ENCODE results near the gene HIPK3.

Gene HIPK3

DNA sequence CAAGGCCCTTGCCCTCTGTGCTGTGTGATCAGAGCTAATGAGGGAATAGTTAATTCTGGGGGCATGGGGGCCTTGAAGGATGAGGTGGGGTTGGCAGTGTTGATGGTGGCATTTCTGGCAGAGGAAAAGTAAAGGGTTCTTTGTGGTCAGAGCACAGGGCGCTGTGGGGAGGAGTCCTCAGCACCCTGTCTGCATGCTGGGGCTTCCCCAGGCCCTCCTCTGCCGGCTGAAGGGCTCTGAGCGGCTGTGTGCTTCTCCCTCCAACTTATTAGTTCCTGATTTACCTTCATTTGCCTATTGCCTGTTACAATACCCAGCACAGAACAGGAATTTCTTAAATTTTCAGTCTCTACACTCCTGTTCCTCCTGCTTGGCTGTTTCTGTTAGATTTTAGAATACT is 122.8 kb downstream of the HIPK3 start:
- TF ChIP-seq CTCF (conservative IDR thresholded peaks at IDR 0.05) = no peak
- H3K27ac ChIP-seq = no peak overlapping the region

DNA sequence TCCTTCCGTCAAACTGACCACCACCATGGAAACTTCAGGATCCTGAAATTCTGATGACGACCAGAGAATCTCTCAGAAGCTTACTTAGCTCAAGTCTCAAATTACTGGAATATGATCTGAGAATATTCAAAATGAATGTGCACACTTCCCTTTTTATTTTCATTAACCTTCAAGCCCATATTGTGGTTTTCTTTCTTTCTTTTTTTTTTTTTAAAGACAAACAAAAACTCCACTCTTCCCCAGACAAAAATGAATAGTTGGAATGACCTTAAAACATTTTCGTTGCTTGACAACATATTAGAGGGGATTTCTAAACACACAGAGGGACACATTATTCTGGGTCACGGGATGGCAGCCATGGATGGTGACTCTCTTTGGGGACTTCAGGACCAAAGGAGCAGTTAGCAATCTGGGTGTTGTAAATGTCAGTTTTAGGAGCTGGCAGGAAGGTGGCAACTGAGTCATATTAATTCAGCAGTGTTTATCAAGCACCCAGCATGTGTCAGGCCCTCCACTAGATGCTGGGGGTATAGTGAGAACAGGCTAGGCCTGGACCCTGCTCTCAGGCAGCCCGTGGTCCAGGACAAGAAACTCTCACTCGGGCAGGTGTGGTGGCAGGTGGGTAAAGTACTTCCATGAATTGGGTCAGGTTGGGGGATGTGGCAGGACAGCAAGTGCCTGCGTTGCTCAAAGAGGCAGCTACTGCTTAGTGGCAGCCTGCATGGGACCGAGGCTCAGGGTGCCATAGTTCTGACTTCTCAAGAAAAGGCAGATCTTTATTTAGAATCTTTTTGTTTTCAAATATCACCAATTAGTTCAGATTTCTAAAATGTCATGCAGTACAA is 126.1 kb downstream of the HIPK3 start:
- H3K27ac ChIP-seq = no peak overlapping the region
- TF ChIP-seq CTCF (conservative IDR thresholded peaks at IDR 0.05) = no peak

- no peak overlapping the region for H3K27ac ChIP-seq
- TF ChIP-seq CTCF (conservative IDR thresholded peaks at IDR 0.05) = no peak
Measured at GRCh38 chr11:33383920-33384209, 126.7 kb downstream of the HIPK3 start.

- no peak overlapping the region for H3K27ac ChIP-seq
- no peak for TF ChIP-seq CTCF (conservative IDR thresholded peaks at IDR 0.05)
Measured at GRCh38 chr11:33384220-33384619, 127.0 kb downstream of the HIPK3 start.

GRCh38 chr11:33387581-33387980 is 130.4 kb downstream of the HIPK3 start:
- no peak for TF ChIP-seq CTCF (conservative IDR thresholded peaks at IDR 0.05)
- no peak overlapping the region for H3K27ac ChIP-seq

DNA sequence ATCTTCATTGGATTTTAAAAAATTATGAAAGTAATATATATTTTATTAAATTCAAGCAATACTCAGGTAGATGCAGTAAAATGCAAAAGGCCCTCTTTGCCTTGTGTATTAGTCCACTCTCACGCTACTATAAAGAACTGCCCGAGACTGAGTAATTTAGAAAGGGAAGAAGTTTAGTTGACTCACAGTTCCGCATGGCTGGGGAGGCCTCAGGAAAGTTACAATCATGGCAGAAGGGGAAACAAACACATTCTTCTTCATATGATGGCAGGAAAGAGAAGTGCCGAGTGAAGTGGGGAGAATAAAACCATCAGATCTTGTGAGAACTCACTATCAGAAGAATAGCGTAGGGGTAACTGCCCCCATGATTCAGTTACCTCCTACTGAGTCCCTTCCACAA is 130.8 kb downstream of the HIPK3 start:
- H3K27ac ChIP-seq = no peak overlapping the region
- TF ChIP-seq CTCF (conservative IDR thresholded peaks at IDR 0.05) = no peak

DNA sequence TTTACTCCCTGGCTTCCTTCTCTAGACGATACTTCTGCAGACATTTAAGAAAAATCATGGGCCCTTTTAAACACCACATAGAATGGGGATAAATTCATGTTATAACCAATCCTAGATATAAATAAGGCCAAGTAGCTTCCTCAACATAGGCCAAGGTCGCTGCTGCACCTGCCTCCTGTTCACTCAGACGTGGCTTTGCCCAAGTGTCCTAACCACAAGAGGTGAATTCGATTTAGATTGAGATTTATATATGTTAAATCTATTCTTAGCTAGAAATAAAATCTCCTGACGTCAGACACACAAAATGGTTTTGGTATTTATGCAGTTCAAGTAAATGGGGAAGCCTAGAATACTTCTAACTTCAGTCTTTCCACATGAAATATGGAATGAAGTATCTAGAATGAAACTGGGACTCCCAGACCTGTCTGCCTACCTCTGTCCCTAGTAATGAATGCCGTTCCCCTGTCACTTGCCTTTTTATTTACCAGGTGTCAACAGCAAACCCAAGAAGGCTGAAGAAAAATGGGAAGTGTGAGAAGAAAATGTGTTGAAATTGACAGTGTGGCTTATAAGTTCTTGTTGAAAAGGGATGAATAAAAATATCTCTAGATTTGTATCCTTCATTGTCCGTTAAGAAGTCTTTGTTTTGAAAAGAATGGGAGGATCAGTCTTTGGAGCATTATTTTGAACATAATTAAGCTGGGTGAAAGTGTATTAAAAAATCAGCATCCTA is 131.8 kb downstream of the HIPK3 start:
- no peak for TF ChIP-seq CTCF (conservative IDR thresholded peaks at IDR 0.05)
- H3K27ac ChIP-seq = no peak overlapping the region
